Ishikawa (cell line): ENCODE data around the gene AOC3.

ENCODE experiments used
- EGR1 ChIP-seq: IDR thresholded peaks from 2 replicates; pipeline ENCODE4 v1.6.1; 2012
- RAD21 ChIP-seq: IDR thresholded peaks from 2 replicates; pipeline ENCODE4 v1.6.1; 2012; ENCODE audit warnings: low read depth
- YY1 ChIP-seq: IDR thresholded peaks from 2 replicates; pipeline ENCODE4 v1.6.1; 2012; ENCODE audit warnings: low read depth
- ZBTB7A ChIP-seq: IDR thresholded peaks from 2 replicates; pipeline ENCODE4 v1.6.1; 2012; ENCODE audit warnings: low read depth
- TF ChIP-seq, protein P1 (sequence below): IDR thresholded peaks from 2 replicates; pipeline ENCODE4 v1.6.1; 2012

DNA sequence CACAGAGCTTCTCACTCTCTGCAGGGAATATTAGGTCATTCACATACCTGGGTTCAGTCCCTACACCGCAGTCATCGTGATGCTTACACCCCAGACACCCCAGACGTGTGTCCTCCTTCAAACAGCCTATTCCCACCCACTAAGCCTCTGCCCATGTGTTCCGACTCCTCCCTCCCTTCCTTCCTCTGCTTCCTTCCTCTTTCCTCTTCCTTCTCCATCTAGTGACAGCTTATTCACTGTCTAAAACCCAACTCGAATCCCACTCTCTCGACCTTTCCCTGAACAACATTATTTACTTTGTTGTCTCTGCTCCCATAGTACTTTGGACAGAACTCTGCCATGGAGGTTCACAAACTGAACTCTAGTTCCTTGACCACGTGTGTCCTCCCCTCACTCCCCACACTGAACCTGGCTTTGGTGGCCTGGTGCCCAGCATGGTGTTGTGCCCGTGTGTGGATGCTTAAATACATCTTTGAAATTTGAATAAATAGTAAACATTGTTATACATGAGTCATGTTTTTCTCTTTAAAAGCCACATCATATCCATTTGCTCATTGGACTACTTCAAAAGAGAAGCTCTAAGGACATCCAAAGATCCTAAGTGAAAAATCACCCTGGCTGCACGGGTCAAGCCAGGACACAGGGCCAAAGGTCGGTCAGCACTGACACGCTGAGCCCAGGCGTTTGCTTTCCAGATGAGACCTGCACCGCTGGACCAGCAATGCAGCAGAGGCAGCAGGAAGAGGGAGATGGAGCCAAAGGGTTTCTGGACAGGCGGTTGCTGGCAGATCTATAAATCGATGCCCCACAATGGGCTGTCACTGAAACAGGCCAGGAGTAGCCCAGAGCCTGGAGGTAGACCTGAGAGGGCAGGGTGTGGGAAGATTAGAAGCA is 35.5 kb downstream of the AOC3 start:
- TF ChIP-seq, protein P1, sequence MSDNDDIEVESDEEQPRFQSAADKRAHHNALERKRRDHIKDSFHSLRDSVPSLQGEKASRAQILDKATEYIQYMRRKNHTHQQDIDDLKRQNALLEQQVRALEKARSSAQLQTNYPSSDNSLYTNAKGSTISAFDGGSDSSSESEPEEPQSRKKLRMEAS: no peak
- TF ChIP-seq RAD21: no peak
- no peak for TF ChIP-seq ZBTB7A
- TF ChIP-seq EGR1: no peak
- no peak for TF ChIP-seq YY1
